ENCODE results near the gene ADAMTS7.
"Not testable (repeated sequence)": the region's sequence is repeated elsewhere in the genome, so short reads cannot be mapped to it uniquely, and the experiment has no call there.

The ADAMTS7 gene

DNA sequence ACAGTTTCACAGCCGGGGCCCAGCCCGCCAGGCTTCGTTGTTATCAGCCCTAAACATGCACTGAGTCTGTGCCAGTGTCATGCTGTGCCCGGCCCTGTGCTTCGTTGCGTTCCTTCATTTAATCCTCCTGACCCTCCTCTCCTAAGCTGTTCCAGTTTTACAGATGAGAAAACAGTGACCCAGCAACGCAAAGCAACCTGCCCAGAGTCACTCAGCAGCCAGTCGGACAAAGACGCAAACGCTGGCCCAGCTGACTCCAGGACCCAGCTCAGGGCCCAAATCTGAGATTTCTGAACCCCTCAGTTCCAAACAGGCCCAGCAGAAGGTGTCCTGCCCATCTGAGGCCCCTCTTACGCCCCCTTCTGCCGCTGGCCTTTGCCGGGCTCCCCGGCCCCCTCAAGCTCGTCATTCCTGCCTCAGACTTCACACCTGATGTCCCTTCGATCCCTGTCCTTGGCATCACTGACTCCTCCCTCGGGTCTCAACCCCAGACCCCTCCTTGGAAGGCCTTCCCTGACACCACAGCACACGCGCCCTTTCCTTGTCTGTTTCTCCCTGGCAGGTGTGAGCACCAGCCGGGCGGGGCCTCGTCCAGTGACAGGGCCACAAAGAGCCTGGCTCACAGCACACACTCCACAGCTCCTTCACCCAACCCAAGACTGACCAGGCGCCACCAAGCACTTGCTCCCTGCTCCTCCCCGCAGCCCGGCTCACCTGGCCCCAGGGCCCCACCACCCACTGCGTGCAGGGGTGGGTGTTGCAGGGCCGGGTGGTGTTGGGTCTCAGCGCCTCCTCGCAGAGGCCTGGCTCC lies 48.1 kb downstream of the ADAMTS7 start:
- no peak for DNase-seq

DNA sequence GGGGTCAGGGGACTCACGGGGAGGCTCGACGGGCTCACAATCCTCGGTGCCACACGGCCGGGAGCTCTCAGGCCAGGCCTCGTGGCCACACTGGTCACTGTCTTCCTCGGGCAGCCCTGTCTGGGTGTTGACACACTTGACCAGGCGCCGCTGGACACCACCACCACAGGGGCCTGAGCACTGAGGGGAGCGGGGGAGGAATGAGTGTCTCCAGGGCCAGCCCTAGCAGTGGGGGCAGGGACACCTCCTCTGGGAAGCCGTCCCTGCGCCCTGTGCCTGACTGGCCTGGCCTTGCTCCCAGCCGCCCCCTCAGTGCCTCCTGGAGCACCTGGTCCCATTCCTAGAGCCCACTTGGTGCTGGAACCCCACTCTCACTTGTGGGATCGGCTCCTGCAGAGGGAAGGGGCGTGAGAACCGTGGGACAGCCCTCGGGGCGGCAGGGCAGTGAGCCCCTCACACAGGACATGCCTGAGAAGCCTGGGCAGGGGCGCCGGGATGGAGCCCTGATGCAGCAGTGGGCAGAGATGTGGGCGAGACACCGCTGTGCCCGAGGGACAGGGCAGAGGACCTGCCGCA lies 48.8 kb downstream of the ADAMTS7 start:
- not testable (repeated sequence) for DNase-seq

DNA sequence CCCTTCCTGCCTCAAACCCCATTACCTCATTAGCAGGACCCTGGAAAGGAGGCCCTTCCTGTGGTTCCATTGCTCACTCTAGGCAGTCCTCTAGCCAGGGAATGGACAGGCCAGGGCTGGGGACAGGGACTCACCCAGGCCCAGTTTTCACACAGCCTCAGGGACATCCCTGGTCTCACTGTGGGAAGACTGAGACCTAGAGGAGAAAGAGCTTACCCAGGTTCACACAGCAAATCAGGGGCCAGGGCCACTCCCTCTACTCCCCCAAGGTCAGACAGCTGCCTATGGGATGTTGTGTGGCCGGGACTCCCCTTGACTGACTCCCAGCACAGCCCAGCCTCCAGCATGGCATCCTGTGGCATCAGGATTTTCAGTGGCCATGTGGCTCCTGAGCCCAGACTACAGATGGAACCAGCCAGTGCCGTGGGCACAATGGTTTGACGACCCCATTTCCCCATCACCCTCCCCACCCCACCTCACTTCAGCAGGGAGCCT lies 49.3 kb downstream of the ADAMTS7 start:
- DNase-seq = no peak

DNA sequence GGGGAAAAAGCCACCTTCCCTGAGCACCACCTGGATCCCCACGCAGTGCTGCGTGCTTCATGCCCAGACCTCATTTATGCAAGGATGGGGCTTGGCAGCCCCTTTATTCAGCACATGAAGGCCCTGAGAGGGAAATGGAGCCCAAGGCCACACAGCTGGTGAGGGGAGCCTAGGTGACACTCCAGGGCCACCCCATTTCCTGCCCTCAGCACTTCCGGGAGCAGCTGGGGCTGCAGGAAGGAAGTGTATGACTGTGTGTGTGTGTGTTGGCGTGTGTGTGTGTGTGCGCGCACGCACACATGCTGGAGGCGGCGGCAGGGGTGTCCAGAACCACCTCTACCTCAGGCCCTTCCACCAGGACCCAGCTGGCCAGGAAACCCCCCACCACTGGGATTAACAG lies 49.8 kb downstream of the ADAMTS7 start:
- peak; percentile 82 for DNase-seq

DNA sequence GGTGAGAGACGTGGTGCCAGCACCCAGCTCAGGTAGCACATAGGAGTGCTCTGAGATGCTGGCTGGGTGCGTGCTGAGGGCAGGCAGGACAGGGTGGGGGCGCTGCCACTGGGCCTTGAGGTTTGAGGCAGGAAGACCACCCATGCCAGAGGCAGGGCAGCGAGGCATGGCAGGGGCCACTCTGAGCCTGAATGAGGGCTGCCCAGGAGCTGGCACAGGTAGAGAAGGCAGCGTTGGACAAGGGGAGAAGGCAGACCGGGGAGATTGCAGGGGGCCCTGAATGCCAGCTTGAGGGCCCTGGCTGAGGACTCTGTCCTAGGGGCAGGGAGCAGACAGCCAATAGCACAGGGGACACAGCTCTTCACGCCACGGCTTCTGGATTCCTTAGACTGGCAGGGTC lies 50.2 kb downstream of the ADAMTS7 start:
- no peak for DNase-seq

DNA sequence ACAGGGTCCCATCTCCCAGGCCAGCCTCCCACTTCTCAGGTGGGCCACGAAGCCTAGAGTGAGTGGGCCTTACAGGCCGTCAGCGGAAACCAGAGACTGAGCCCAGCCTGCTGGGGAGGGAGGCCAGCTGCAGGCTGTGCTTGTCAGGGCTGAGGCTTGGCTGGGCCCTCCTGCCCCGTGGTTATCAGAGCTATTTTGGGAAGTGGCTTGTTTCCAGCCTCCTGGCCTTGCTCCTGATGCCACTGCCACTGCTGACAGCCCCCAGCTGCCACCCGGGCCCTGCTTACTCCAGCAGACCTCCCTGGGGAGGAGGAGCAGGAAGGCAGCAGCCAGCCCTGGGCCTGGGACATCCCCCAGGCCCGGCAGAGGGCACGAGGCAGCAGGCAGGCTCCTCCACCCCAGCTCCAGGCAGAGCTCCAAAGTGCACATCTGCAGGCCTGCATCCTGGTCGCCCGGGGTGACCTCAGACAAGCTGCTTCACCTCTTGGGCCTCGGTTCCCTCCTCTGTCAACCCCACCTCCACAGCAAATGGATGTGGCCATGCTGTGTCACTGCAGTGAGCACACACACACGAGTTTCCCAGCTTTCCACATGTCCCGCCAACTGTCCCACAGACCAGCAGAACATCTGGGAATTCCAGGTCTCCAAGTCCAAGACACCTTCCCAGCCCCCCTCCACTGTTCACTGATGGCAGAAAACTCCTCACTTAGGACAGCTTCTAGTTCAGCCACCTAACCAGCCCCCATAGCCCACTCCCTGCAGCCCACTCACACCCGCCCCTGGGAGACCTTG lies 51.0 kb downstream of the ADAMTS7 start:
- DNase-seq = not testable (repeated sequence)

DNA sequence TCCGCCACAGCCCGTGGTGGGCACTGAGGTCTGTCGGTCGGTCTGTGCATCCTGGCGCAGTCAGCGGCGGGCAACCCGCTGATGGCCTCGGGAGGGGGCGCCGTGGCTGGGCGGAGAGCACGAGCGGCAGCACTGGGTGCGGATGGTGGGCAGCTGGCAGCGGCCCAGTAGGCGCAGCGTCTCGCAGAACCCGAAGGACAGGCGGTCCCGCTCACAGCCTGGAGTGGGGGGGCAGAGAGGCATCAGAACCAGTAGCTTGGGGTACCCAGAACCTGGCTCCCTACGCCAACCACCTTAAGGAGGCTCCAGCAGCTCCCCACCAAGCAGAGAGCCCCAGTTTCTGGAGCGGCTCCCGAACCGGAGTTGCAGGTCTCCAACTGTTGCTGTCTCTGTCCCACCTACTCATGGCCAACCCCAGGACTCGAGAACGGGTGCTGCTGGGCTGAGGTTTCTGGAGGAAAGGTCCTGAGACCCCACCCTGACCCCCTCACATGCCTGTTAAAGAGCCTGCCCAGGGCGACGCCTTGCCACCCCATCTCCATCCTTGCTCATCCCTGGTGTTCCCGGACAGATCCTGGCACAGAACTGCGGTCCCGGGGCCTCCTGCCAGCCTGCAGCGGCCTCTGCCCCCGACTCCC lies 51.8 kb downstream of the ADAMTS7 start:
- not testable (repeated sequence) for DNase-seq

DNA sequence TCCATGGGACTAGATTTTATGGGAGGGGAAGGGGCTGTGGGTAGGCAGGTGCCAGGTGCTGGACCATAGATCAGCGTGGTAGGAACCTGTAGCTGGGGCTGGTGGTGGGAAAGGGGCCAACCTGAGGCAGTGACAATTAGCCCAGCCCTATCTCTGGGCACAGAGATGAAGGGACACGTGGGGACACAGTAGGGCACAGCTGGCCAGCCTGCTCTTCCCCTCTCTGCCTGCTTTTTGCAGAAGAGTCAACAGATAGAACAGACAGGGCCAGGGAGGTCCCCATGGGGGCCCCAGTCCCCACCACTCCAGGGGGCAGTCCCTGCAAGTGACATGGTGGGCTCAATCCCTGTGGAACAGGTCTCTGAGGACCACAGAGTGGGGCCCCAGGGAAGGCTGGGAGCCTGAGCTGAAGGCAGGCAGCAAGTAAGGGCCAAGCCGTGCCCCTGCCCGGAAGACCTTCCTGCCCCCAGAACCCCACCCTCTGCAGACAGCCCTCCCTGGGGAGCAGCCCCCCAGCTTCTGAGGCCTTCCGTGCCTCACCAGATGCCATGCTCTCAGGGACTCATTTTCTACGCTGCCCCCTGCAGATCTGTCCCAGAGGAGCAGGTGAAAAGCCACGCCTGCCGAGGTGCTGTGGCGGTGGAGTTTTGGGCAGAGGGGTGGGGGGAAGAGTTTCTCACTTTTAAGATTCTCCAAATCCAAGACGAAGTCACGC lies 52.6 kb downstream of the ADAMTS7 start:
- not testable (repeated sequence) for DNase-seq

DNA sequence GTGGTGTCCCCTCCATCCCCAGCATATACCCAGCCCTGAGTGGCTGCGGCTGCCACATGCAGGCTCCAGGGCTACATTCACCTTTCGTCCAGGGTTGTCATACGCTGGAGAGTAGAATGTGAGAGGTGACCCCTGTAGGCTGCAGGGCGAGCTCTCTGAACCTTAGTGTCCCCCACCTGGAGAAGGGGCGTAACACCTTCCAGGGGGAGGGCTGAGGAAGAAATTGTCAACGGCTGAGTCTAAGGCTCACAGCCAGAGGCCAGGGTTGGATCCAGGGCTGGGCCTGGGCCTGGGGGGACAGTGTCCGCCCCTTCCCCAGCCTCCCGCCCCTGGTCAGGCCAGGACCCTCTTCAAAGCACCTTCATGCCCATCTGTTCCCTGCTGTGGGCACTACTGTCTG lies 53.2 kb downstream of the ADAMTS7 start:
- DNase-seq = not testable (repeated sequence)

DNA sequence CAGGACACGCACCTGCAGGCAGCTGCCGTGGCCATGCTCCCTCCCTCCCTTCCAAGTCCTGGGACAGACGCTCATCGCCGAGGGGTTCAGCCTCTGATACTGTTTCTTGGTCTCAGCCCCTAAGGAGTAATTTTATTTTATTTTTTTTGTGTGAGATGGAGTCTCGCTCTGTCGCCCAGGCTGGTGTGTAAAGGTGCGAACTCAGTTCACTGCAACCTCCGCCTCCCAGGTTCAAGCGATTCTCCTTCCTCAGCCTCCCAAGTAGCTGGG lies 53.7 kb downstream of the ADAMTS7 start:
- no peak for DNase-seq

DNA sequence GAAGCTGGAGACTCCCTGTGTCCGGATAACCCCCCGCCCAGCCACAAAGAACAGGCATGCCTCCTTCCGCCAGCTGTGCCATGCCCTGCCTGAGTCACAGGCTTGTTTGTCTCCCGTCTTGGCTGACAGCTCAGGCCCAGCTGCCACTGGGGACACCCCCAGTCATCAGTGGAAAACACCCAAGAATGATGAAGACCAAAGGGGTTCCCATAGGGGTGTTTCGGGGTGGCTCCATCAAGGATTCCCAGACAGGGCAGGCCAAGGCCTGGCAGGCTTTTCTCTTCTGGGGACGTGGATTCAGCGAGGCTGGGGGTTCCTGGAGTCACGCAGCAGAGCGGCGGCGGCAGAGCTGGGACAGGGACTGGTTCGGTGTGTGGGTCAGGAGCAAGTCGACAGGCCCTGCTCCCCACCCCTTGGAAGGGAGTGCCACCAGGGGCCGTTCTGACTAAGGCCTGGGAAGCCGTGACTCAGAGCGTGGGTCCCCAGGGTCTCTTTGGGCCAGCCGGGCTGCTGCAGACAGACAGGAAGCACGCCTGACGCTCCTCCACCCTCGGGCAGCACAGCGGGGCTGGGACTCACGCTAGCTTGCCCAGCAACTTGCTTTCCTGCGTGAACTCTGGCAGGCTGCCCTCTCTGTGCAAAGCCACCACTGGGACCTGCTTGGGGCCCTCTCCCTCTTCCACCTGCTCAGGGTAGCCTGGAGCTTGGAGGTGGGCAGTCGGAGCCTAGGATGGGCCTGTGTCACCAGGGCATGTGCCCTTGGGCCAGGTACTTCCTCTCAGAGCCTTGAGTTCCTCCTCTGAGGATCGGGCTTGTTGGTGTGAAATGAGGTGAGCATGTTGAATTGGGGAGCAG lies 54.3 kb downstream of the ADAMTS7 start:
- DNase-seq = peak; percentile 39

DNA sequence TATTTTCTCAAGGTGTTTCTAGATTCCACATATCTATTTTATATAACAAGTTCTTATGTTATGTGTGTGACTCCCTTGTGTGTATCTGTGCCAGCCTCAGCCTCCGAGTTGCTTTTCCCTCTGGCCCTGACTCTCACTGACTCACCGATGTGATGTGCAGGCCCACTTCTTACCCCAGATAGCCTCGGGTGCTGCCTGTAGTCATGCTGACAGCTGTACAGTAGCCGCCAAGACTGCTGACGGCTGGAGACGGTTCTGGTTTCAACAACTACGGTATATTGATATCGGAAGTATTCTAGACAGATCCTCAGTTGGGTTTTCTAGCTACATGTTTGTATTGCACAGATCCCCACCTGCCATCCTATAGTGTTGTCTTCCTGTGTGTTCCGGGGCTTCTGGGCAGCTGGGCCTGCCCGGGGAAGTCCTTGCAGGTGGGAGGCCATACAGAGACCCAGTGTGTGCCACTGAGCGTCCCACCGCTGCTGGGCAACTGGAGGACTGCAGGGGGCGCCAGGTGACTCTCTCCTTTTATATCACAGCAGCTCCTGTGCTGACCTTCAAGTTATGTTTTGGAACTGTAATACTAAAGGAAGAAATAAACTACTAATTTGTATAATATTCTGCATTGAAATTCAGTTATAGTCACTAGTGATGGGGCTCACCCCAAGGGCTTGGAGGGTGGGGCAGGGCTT lies 55.2 kb downstream of the ADAMTS7 start:
- DNase-seq = peak; percentile 25

DNA sequence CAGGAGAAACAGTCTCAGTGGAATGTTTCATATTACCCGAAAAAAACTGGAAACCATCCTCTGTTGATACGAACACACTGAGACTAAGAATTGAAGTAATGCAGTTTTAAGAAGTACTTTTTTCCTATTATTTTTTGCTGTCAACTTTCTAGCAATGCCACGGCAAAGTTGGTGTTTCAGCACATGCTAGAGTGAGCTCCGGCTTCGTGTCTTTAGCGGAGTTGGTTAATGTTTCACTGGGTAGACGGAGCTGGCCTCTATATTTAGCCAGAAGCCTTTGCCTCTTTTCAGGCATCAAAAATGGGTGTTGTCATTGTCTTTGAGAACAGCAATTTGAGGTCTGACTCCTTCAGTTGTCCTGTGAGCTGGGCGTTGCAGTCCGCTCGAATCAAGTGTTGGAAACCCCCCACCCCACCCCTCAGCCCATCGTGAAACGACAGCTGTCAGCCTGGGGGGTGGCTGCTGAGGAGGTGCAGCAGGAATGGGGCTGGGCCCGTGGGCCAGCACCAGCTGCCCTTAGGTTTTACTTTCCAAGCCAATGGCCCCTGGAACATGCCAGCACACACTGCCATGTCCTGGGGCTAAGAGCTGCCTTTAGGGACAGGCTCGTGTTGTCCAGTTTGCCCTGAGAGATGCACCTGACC lies 56.5 kb downstream of the ADAMTS7 start:
- not testable (repeated sequence) for DNase-seq

DNA sequence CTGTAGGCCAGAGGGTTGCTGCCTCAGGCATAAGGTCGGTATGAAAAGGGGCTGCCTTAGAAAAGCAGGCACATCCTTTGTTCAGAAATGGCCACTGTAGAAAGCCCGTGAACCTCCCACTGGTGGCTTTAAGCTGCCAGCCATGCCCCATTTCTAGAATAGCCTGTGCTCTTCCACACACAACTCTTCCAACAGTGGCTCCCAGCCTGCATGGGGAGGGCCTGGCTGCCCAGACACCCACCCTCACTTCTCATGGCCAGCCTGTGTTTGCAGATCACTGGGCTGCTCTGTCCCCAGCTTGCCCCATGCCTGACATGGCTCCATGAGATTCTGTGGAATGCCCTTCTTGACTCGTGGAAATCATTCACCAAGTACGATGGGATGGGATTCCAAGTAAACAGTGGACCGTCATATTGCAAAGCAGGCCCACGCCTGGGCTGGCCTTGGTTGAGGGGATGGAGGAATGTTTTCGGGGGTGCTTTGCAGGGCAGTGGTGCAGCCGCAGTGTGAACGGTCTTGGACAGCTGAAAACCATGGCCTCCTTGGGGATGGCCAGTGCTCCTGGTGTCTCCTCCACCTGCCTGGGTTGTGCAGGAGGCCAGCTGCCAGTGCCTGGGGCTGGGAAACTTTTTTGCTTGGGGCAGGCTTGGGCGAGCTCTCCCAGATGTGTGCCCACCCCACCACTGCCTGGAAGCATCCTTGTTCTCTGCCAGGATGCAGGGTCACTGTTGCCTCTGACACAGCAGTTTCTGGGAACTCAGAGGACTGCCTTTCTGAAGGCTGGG lies 57.3 kb downstream of the ADAMTS7 start:
- DNase-seq = not testable (repeated sequence)

DNA sequence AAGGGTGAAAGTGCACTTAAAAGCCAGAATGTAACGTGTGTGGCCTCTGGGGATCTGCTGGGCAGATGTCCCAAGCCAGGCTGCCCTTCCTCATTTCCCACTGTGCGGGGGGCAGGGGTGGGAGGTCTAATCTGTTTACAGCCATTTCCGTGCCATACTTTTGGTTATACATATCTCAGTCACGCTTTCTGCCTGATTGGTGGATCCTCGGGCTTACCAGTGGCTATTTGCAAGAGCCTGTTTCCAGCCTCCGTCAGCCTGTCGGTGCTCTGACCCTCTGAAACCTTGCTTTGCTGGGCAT lies 58.0 kb downstream of the ADAMTS7 start:
- not testable (repeated sequence) for DNase-seq

DNA sequence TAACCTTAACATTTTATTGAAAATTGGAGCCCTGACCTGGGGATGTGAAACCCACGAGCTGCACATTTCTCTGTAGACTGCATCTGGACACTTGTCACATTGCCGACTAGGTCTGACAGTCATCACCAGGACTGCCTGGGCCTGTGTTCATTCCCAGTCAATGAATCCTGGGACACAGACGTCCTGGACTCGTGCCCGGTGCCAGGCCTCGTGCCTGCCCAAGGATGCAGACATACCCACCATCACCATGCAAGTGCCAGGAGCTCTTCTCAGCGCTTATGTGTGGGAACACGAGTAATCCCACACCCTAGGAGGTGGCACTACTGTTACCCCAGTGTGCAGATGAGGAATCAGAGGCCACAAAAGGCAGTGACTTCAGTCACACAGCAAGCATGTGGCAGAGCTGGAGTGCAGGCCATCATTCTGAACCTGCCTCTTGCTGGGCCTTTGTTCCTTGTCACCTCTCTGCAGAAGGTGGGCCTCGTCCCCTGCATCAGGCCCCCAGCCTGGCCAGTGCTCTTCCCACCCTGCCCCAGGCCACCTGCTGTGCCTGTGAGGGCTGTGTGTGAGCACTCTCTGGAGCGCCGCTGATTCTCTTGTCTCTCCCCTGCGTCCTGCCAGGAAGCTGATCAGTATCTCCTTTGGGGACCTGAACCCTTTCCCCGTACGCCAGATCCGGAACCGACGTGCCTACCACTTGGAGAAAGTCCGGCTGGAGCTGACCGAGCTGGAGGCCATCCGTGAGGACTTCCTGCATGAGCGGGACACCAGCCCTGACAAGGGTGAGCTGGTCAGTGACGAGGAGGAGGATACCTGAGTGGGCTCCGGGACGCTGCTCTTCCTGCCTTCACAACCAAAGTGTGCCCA lies 58.5 kb downstream of the ADAMTS7 start:
- DNase-seq = no peak

DNA sequence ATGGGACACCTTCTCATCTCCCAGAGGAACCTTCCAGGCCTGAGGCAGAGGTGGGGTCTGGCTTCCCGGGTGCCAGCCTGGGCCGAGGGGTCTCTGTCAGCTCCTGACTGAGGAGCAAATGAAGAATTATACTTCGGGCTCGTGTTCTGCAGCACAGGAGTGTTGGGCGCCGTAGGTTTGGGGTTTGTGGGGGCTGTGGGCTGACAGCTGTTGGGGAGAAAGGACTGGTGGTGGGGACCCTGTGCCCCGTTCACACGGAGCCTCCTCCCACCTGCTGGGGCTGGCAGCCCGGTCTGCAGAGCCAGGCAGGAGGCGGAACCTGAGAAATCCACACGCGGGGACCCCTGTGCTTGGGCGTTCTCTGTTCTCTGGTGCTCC lies 59.7 kb downstream of the ADAMTS7 start:
- DNase-seq = no peak

DNA sequence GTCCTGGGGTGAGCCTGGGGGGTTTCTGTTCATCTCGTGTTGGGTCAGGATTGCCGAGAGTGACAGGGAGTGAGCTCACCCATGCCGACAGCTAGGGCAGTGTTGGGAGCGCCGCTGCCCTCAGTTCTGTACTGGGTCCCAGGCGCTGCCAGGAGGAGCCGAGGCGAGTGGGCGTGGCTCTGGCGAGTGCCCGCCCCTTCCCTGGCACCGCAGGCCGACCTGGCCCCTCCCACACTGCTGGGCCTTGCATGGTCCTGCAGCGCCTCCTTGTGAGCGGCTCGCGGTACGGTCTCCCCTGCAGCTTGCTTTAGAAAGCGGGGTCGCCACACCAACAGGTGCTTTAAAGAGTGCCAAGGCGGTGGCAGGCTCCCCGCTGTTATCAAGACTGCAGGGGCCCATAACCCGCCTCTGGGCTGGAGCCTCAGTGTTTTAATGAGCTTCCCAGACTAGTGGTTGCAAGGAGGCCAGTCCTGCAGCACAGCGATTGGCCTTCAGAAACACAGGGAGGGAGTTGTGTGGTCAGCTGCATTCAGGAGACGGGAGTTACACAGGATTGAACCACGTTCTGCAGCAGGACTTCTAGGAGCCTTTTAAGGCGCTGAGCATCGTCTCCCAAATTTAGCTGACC lies 60.2 kb downstream of the ADAMTS7 start:
- peak; percentile 89 for DNase-seq
